HepG2 (cell line): ENCODE data around the gene HS3ST4.

Experiments used
- CCDC6 ChIP-seq: sonication (generic); formaldehyde crosslinking; IDR thresholded peaks from 2 replicates; pipeline ENCODE4 v1.8.1; 2022; ENCODE audit warnings: mild to moderate bottlenecking, missing genetic modification reagents, moderate library complexity
- EHMT2 ChIP-seq: fragments of 200-600 bp; sonication (generic); IDR thresholded peaks from 2 replicates; pipeline ENCODE4 v1.7.0; 2017; ENCODE audit warnings: antibody characterized with exemption, low read depth, low read length, borderline replicate concordance
- ERF ChIP-seq: IDR thresholded peaks from 2 replicates; pipeline ENCODE4 v1.6.1; 2018; ENCODE audit warnings: missing biosample characterization, missing genetic modification reagents
- FOXM1 ChIP-seq: sonication (generic); formaldehyde crosslinking; IDR thresholded peaks from 2 replicates; pipeline ENCODE4 v1.5.0; 2020; ENCODE audit warnings: missing genetic modification reagents
- PAX8 ChIP-seq: sonication (generic); formaldehyde crosslinking; IDR thresholded peaks from 2 replicates; pipeline ENCODE4 v1.8.0; 2022; ENCODE audit warnings: mild to moderate bottlenecking, missing genetic modification reagents, borderline replicate concordance
- PHF21A ChIP-seq: sonication (generic); formaldehyde crosslinking; IDR thresholded peaks from 2 replicates; pipeline ENCODE4 v1.5.0; 2020; ENCODE audit warnings: mild to moderate bottlenecking, missing genetic modification reagents
- POLR2A ChIP-seq, 2 experiments: IDR thresholded peaks; 2 replicates each; pipeline ENCODE4 v1.6.1; 2011; ENCODE audit warnings: low read depth in 2 of 2, low read length in 2 of 2, mild to moderate bottlenecking in 1 of 2, moderate library complexity in 1 of 2; ENCODE audit not compliant: insufficient read depth in 1 of 2
- RBM22 ChIP-seq: fragments of 200-400 bp; formaldehyde crosslinking; optimal IDR thresholded peaks from 2 replicates; pipeline ENCODE3; 2017; ENCODE audit warnings: mild to moderate bottlenecking, low read length, moderate library complexity
- REST ChIP-seq, 2 experiments: IDR thresholded peaks; 2 replicates each; pipeline ENCODE4 v1.6.1; 2011 to 2012; ENCODE audit warnings: low read length in 2 of 2, borderline replicate concordance in 1 of 2, low read depth in 1 of 2, mild to moderate bottlenecking in 1 of 2, moderate library complexity in 1 of 2
- SETDB1 ChIP-seq: sonication (generic); formaldehyde crosslinking; IDR thresholded peaks from 2 replicates; pipeline ENCODE4 v1.5.1; 2020; ENCODE audit warnings: missing genetic modification reagents, mild to moderate bottlenecking, borderline replicate concordance
- SMARCE1 ChIP-seq: fragments of 450-650 bp; IDR thresholded peaks from 2 replicates; pipeline ENCODE4 v1.6.1; 2017; ENCODE audit warnings: borderline replicate concordance
- ZNF766 ChIP-seq: sonication (generic); formaldehyde crosslinking; IDR thresholded peaks from 2 replicates; pipeline ENCODE4 v1.5.0; 2020; ENCODE audit warnings: missing genetic modification reagents, borderline replicate concordance
- TF ChIP-seq, protein P1 (sequence below): sonication (generic); formaldehyde crosslinking; IDR thresholded peaks from 2 replicates; pipeline ENCODE4 v1.5.0; 2020; ENCODE audit warnings: mild to moderate bottlenecking, missing genetic modification reagents, moderate library complexity

GRCh38 chr16:25950586-25951281 lies 259.0 kb downstream of the HS3ST4 start:
- TF ChIP-seq SMARCE1 (no peak), SETDB1 (CRISPR knock-in tag) (no peak), FOXM1 (CRISPR knock-in tag) (no peak), REST (IDR thresholded peaks at IDR 0.05; ENCODE audit: borderline replicate concordance in 1 of 2, low read depth in 1 of 2, low read length in 2 of 2) (no peak), ZNF766 (CRISPR knock-in tag) (no peak), PAX8 (CRISPR knock-in tag) (no peak), PHF21A (CRISPR knock-in tag) (no peak), EHMT2 (no peak), ERF (CRISPR knock-in tag) (no peak), POLR2A (IDR thresholded peaks at IDR 0.05; ENCODE audit: insufficient read depth in 1 of 2, low read depth in 2 of 2, low read length in 2 of 2) (no peak), RBM22 (no peak), CCDC6 (CRISPR knock-in tag) (no peak)
- TF ChIP-seq, protein P1, sequence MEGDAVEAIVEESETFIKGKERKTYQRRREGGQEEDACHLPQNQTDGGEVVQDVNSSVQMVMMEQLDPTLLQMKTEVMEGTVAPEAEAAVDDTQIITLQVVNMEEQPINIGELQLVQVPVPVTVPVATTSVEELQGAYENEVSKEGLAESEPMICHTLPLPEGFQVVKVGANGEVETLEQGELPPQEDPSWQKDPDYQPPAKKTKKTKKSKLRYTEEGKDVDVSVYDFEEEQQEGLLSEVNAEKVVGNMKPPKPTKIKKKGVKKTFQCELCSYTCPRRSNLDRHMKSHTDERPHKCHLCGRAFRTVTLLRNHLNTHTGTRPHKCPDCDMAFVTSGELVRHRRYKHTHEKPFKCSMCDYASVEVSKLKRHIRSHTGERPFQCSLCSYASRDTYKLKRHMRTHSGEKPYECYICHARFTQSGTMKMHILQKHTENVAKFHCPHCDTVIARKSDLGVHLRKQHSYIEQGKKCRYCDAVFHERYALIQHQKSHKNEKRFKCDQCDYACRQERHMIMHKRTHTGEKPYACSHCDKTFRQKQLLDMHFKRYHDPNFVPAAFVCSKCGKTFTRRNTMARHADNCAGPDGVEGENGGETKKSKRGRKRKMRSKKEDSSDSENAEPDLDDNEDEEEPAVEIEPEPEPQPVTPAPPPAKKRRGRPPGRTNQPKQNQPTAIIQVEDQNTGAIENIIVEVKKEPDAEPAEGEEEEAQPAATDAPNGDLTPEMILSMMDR (CRISPR knock-in tag) = no peak
